Right ventricle myocardium inferior (tissue), 1 donor: ENCODE results near the gene HOXD11. TPM values are rescaled to one million over a fixed set of nuclear protein-coding genes. Genes with fewer than 3 reads are reported as not detected.
A peak's percentile ranks its signal among the peaks of the same experiment; 100 is the strongest.

ENCODE experiments used
- microRNA-seq: library from miRNA; unstranded; fragments of <30 nt; microRNA quantifications from one replicate; pipeline ENCODE4 v1.2.0, GENCODE V29; 2020
- total RNA-seq: library from RNA; stranded (reverse); fragmentation: NEBNext Ultra II Directional; extraction: Animal tissue kit (Norgen Biotek cat#: 25700); gene quantifications from one replicate; pipeline ENCODE4 v1.2.1, GENCODE V29; 2021
- donor health status: DM: no; HTN: yes; CAD: no; lungs with severe emphysema.

The HOXD11 gene
- total RNA-seq, 1 donor from 2014 or later = not detected

Small RNA genes within 50 kb of the gene (microRNA-seq; reads per million reads assigned to microRNA genes)
- gene MIR10B = 868 reads per million, percentile 82 among the genes with 10 or more reads in this experiment

Other genes starting within 250 kb of the HOXD11 start
- gene LNPK, start 105.0 kb upstream of the HOXD11 start, total RNA-seq = 38.8 TPM
- not detected for gene EVX2, start 23.3 kb upstream of the HOXD11 start, total RNA-seq
- gene HOXD13, start 14.6 kb upstream of the HOXD11 start, total RNA-seq = not detected
- not detected for gene HOXD12, start 7.5 kb upstream of the HOXD11 start, total RNA-seq
- gene HOXD10, start 9.5 kb downstream of the HOXD11 start, total RNA-seq = not detected
- gene HOXD9, start 15.4 kb downstream of the HOXD11 start, total RNA-seq = not detected
- 0.16 TPM for gene HOXD8, start 22.4 kb downstream of the HOXD11 start, total RNA-seq
- gene HOXD4, start 44.3 kb downstream of the HOXD11 start, total RNA-seq = not detected
- 0.30 TPM for gene HOXD3, start 50.0 kb downstream of the HOXD11 start, total RNA-seq
- gene HOXD1, start 81.4 kb downstream of the HOXD11 start, total RNA-seq = not detected
- gene MTX2, start 162.2 kb downstream of the HOXD11 start, total RNA-seq = 51.0 TPM